ENCODE results near the gene SLU7.

The SLU7 gene

GRCh38 chr5:160418561-160419457 is at the start of gene SLU7:
SLU7 (minus strand) TSS chr5:160419081; CDS start chr5:160415294, 3,787 bp downstream.
- DNase-seq: peak; percentile 88 to 89

- DNase-seq: no peak
Measured at GRCh38 chr5:160468363-160468975, 49.6 kb upstream of the SLU7 start.

- peak; percentile 71 for DNase-seq
Measured at GRCh38 chr5:160467555-160468362, 48.9 kb upstream of the SLU7 start.

GRCh38 chr5:160466889-160467554 is 48.1 kb upstream of the SLU7 start:
- DNase-seq: no peak

- no peak for DNase-seq
Measured at GRCh38 chr5:160466116-160466515, 47.2 kb upstream of the SLU7 start.

GRCh38 chr5:160464466-160464797 is 45.6 kb upstream of the SLU7 start:
- DNase-seq: no peak

GRCh38 chr5:160463740-160464465 is 45.0 kb upstream of the SLU7 start:
- no peak for DNase-seq

- DNase-seq: no peak
Measured at GRCh38 chr5:160463227-160463626, 44.3 kb upstream of the SLU7 start.

- no peak for DNase-seq
Measured at GRCh38 chr5:160462167-160462566, 43.3 kb upstream of the SLU7 start.

- DNase-seq: no peak
Measured at GRCh38 chr5:160461378-160461777, 42.5 kb upstream of the SLU7 start.

GRCh38 chr5:160460377-160461049 is 41.6 kb upstream of the SLU7 start:
- DNase-seq: no peak

GRCh38 chr5:160458806-160459800 is 40.2 kb upstream of the SLU7 start:
- DNase-seq: no peak

- DNase-seq: no peak
Measured at GRCh38 chr5:160457252-160457651, 38.4 kb upstream of the SLU7 start.

GRCh38 chr5:160456480-160457177 is 37.7 kb upstream of the SLU7 start:
- DNase-seq: no peak

GRCh38 chr5:160455600-160455999 is 36.7 kb upstream of the SLU7 start:
- no peak for DNase-seq

- no peak for DNase-seq
Measured at GRCh38 chr5:160453751-160454150, 34.9 kb upstream of the SLU7 start.

GRCh38 chr5:160452795-160453194 is 33.9 kb upstream of the SLU7 start:
- no peak for DNase-seq

GRCh38 chr5:160452036-160452435 is 33.2 kb upstream of the SLU7 start:
- no peak for DNase-seq

GRCh38 chr5:160451281-160451680 is 32.4 kb upstream of the SLU7 start:
- DNase-seq: no peak
